ENCODE data around the gene NINJ2. TPM values are rescaled to one million over a fixed set of nuclear protein-coding genes. Genes with fewer than 3 reads are reported as not detected.

The NINJ2 gene
- total and polyA plus RNA-seq, 12 donors, result 1.1 to 9.1 (median 2.0) TPM

- intact Hi-C loops (cut with DNase I), result loop anchor here in 1 of 2 donors (10.0 kb wide), 1 partner anchor 65 kb away; no protein-coding TSS in a partner anchor
- Histone ChIP-seq H3K27ac (no peak overlapping the region), H3K4me1 (replicated peaks in 1 of 2) (peaks cover 20% of the 10 kb centered on the region in 2 donors), H3K9me3 (replicated peaks in 1 of 3) (no peaks in the 10 kb centered on the region), H3K4me3 (no peak overlapping the region), H3K36me3 (replicated peaks in 1 of 2) (no peaks in the 10 kb centered on the region), H3K27me3 (no peaks in the 10 kb centered on the region)
- WGBS, 4 donors, result 86 to 95% (median 93%) methylated on average over 3 to 5 of the region's 5 CpGs
- no peak for TF ChIP-seq POLR2A (IDR thresholded peaks at IDR 0.05)
- TF ChIP-seq, protein P1, sequence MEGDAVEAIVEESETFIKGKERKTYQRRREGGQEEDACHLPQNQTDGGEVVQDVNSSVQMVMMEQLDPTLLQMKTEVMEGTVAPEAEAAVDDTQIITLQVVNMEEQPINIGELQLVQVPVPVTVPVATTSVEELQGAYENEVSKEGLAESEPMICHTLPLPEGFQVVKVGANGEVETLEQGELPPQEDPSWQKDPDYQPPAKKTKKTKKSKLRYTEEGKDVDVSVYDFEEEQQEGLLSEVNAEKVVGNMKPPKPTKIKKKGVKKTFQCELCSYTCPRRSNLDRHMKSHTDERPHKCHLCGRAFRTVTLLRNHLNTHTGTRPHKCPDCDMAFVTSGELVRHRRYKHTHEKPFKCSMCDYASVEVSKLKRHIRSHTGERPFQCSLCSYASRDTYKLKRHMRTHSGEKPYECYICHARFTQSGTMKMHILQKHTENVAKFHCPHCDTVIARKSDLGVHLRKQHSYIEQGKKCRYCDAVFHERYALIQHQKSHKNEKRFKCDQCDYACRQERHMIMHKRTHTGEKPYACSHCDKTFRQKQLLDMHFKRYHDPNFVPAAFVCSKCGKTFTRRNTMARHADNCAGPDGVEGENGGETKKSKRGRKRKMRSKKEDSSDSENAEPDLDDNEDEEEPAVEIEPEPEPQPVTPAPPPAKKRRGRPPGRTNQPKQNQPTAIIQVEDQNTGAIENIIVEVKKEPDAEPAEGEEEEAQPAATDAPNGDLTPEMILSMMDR (IDR thresholded peaks at IDR 0.05), result no peak
- no peak for DNase-seq
Observed at GRCh38 chr12:639988-640387, 23.3 kb downstream of the NINJ2 start.

DNA sequence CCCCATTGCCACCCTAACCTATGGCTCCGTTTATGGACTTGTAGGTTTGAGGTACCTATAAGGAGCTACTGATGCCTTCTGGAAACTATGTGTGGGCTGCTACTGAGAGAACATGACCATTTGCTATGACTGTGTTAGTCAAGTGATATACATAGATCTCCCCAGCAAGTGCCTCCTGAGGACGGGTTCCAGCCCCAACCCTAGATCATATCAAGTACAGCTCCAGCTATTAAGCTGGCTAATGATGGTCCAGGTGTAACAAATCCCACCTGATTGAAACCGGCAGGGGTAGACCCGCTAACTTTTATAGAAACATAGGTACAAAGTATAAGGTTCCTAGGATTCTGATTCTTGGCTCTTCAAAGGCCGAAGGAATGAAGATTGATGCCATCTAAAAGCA, 23.7 kb downstream of the NINJ2 start:
- Histone ChIP-seq H3K4me1 (replicated peaks in 1 of 2) (peaks cover 16% of the 10 kb centered on the region in 2 donors), H3K27me3 (no peaks in the 10 kb centered on the region), H3K27ac (no peak overlapping the region), H3K4me3 (no peak overlapping the region), H3K36me3 (replicated peaks in 1 of 2) (no peaks in the 10 kb centered on the region), H3K9me3 (replicated peaks in 1 of 3) (no peaks in the 10 kb centered on the region)
- intact Hi-C loops (cut with DNase I), result no loop called here
- DNase-seq, result no peak
- 86 to 90% (median 89%) methylated on average over 5 of the region's 5 CpGs for WGBS, 4 donors
- TF ChIP-seq, protein P1 (IDR thresholded peaks at IDR 0.05), result no peak
- no peak for TF ChIP-seq POLR2A (IDR thresholded peaks at IDR 0.05)

DNA sequence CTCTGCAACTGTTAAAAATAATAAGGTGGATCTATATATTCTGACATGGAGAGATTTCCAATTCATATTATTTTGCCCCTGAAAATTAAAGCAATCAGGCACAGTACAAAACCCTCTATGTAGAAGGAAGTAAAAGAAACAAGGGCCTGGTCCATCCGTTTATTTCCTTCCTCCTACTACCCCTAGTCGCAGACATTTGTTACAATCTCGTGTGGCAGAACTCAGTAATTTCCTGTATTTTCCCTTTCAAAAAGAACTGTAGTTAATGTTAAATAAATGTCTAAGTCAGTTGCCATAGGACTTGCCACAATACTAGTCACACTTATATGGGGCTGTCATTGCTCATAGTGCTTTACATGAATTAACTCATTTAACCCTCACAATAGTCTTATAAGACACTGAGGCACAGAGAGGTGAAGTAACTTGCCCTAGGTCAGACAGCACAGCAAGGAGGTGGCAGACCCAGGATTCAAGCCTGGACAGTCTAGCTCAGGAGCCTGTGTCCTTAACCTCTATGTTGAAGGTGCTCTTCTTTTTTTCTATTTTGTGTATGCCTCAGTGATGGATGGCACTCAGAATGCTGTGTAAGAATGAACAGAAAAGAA, 24.2 kb downstream of the NINJ2 start:
- no peak for DNase-seq
- WGBS, 4 donors, result 56 to 71% (median 63%) methylated on average over 3 of the region's 3 CpGs
- Histone ChIP-seq H3K36me3 (replicated peaks in 1 of 2) (no peaks in the 10 kb centered on the region), H3K4me3 (no peak overlapping the region), H3K4me1 (replicated peaks in 1 of 2) (peaks cover 11% of the 10 kb centered on the region in 2 donors), H3K27me3 (no peaks in the 10 kb centered on the region), H3K9me3 (replicated peaks in 1 of 3) (no peaks in the 10 kb centered on the region), H3K27ac (peak overlapping the region in 2 of 5 donors; percentile 26 to 44)
- TF ChIP-seq, protein P1 (IDR thresholded peaks at IDR 0.05), result no peak
- no peak for TF ChIP-seq POLR2A (IDR thresholded peaks at IDR 0.05)
- intact Hi-C loops (cut with DNase I), result no loop called here

DNA sequence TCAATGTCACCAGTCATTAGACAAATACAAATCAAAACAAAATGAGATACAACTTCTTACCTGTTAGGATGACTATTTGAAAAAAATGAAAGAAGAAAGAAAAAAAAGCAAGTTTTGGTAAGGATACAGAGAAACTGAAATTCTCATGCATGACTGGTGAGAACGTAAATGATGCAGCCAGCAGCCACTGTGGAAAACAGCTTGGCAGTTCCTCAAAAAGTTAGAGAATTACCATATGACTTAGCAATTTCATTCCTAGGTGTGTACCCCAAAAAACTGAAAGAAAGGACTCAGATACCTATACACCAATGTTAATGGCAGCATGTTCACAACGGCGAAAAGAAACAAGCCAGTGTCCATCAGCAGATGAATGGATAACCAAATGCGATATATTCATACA, 26.6 kb downstream of the NINJ2 start:
- no peak overlapping the region for H3K4me3 ChIP-seq
- H3K36me3 ChIP-seq (replicated peaks in 1 of 2), result no peaks in the 10 kb centered on the region
- no peak overlapping the region for H3K27ac ChIP-seq
- 89 to 94% (median 92%) methylated on average over 4 of the region's 4 CpGs for WGBS, 4 donors
- intact Hi-C loops (cut with DNase I), result no loop called here
- no peaks in the 10 kb centered on the region for H3K4me1 ChIP-seq (replicated peaks in 1 of 2)
- no peaks in the 10 kb centered on the region for H3K27me3 ChIP-seq
- no peak for DNase-seq
- TF ChIP-seq, protein P1 (IDR thresholded peaks at IDR 0.05), result no peak
- TF ChIP-seq POLR2A (IDR thresholded peaks at IDR 0.05), result no peak
- no peaks in the 10 kb centered on the region for H3K9me3 ChIP-seq (replicated peaks in 1 of 3)
